Retinal pigment epithelial cell (primary cell): ENCODE results near the gene CPLX4.

ENCODE experiments used
- DNase-seq: peaks from one replicate; pipeline ENCODE4 v3.0.0-alpha.2; 2010; ENCODE audit warnings: low read depth
- H3K4me3 ChIP-seq: 2 replicates; pipeline ENCODE4 v1.5.1; 2011; ENCODE audit warnings: mild to moderate bottlenecking, low read length, control low read depth, moderate library complexity
- TF ChIP-seq, protein P1 (sequence below): conservative IDR thresholded peaks from 2 replicates; pipeline ENCODE4 v1.5.1; 2011; ENCODE audit warnings: low read depth, low read length, control low read depth, inconsistent platforms

Gene CPLX4, protein sequence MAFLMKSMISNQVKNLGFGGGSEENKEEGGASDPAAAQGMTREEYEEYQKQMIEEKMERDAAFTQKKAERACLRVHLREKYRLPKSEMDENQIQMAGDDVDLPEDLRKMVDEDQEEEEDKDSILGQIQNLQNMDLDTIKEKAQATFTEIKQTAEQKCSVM

DNA sequence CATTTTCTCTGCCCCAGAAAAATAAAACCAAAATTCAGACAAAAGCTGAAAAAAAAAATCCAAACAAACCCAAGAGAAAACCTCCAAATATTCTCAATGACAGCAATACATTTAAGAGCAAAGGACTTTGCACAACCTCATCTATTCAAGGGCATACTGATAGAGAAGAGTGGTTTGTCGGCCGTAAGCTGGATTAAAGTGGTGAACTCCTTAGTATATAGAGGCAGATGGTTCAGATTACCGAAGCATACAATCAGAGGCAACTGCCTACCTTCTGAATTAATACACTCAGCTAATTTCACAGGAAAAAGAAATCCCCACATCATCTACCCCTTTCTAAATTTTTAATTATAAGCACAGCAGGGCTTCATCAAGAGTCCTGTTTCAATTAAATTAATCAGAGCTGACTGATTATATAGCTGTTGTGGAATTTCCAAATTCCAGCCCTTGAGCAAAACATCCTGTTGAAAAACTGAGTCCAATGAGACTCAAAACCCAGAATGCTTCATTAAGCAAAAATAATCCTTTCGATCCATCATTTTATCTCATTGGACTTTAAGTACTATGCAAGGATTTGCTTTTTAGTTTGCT is at the start of gene CPLX4:
Gene CPLX4 (minus strand): TSS at position 190 of the 591 bp plus-strand sequence. CDS start 187 bp downstream, at position 3.
- TF ChIP-seq, protein P1, sequence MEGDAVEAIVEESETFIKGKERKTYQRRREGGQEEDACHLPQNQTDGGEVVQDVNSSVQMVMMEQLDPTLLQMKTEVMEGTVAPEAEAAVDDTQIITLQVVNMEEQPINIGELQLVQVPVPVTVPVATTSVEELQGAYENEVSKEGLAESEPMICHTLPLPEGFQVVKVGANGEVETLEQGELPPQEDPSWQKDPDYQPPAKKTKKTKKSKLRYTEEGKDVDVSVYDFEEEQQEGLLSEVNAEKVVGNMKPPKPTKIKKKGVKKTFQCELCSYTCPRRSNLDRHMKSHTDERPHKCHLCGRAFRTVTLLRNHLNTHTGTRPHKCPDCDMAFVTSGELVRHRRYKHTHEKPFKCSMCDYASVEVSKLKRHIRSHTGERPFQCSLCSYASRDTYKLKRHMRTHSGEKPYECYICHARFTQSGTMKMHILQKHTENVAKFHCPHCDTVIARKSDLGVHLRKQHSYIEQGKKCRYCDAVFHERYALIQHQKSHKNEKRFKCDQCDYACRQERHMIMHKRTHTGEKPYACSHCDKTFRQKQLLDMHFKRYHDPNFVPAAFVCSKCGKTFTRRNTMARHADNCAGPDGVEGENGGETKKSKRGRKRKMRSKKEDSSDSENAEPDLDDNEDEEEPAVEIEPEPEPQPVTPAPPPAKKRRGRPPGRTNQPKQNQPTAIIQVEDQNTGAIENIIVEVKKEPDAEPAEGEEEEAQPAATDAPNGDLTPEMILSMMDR, result no peak
- no peak within 1 kb of the TSS for H3K4me3 ChIP-seq
- DNase-seq, result no peak

DNA sequence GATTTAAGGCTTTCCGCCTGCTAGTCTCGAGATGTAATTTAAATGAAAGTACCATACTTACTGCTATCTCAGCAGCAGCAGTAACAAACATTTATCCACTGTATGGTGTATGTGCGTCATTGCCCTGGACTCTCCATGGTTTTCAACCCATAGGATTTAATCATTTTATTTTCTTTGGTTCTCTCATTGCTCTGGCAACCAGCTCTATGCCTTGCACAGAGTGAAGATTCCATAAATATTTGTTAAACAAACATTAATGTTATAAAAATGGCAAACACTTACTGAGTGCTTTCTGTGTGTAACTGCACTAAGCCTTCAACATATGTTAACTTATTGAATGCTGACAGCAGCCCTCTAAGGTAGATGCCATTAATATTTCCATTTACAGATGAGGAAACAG is 41.9 kb upstream of the CPLX4 start:
- DNase-seq, result no peak
- no peak overlapping the region for H3K4me3 ChIP-seq
- TF ChIP-seq, protein P1, result no peak

DNA sequence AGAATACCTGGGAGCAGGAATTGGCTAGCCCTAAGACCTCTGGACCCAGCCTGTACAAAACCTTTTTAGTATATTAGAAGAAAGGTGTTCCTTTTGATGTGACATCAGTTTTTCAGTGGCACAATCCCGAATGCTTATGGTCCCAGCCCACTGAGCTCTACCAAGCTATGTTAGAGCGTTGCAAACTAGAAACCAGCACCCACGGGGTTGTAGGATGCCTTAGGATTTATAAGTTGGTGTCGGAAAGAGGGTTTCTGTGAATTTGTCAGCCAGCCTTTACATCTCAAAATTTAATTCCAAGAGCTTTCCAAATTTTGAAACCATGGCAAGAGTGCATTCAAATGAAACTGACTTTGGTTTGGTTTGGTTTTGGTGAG is 41.1 kb upstream of the CPLX4 start:
- TF ChIP-seq, protein P1, result no peak
- peak overlapping the region; percentile 53 for H3K4me3 ChIP-seq
- DNase-seq, result no peak

DNA sequence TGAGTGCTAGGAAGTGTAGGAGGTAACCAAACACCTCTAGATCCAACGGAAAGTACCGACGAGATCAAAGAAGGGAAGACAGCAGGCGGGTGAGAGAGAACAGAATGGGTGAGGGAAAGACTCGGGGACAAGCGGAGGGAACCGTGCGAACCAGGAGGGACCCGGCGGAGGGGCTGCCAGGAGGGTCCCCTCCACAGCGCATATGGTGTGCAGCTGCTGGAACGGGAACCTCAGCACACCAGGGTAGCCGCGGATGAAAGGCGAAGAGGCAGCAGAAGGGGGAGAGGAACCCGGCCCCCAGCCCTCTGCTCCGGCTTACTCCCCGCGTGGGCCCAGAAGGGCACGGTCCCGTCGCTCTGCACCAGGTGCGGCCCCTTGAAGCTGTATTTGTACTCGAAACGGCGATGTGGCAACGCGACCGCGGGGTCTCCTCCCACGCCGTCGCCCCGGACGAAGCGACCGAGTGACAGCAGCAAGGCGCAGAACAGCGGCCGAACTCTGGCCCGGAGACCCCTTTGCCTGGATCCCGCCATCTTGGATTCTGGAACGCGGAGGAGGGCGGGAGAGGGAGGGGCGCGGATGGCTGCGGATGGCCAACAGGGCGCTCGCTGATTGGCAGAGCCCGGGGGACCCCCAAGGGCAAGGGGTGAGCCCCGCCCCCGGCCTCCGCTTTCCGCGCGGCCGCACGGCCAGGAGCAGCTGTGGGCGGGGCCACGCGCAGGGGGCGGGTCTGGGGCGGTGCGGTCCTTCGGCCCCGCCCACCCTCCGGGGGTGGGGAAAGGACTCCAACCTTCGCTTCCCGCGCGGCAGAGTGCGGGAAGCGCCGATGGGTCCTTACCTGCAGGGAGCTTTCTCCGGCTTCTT is 40.5 kb upstream of the CPLX4 start, which contains the start of gene LMAN1:
Gene LMAN1 (minus strand): TSS at position 554 of the 864 bp plus-strand sequence. CDS start 21 bp downstream, at position 533.
- H3K4me3 ChIP-seq, result peak within 1 kb of the TSS; percentile 96
- TF ChIP-seq, protein P1, result no peak
- DNase-seq, result peak; percentile 70

DNA sequence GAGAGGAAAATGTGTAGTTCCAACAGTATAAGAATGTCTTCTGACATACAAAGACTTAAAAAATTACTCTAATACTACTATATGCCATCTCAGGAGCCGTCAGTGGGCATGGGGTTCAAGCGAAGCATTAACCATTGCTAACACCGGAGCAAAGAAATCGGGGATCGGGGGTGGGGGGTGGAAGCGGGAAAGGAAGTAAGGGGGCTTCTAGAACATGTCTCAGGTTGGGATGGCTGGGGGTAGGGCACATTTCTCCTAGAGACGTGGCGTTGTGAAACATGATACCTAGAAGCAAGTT is 39.9 kb upstream of the CPLX4 start:
- TF ChIP-seq, protein P1, result no peak
- DNase-seq, result no peak
- peak overlapping the region; percentile 96 for H3K4me3 ChIP-seq

DNA sequence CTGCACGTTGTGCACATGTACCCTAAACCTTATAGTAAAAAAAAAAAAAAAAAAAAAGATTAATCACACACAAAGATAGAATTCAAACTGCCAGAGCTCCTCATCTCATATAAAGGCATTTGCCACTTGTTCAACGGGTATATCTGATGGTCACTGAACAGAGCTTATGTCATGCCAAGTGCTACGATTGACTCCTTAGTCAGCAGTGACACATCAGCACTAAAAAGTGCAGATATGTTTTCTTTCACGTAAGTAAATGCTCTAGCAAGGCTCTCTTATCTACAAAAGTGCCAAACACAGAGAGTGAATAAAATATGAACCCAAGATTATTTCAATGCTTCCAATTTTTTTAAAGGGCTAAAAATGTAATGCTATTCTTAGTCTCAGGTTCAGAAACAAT is 39.5 kb upstream of the CPLX4 start:
- TF ChIP-seq, protein P1, result no peak
- peak; percentile 39 for DNase-seq
- peak overlapping the region; percentile 96 for H3K4me3 ChIP-seq
